Neural crest cell (in vitro differentiated cells): ENCODE data around the gene NYAP2. TPM values are rescaled to one million over a fixed set of nuclear protein-coding genes. Genes with fewer than 3 reads are reported as not detected.

ENCODE experiments used
- DNase-seq: peaks from one replicate; pipeline ENCODE4 v3.0.0; 2021; ENCODE audit warnings: low read depth, mixed read lengths, low spot score
- H3K27ac Mint-ChIP-seq: one replicate; pipeline ENCODE4 v1.8.0; 2021; ENCODE audit warnings: mild to moderate bottlenecking, mixed read lengths; ENCODE audit not compliant: unreplicated experiment
- H3K27me3 Mint-ChIP-seq: 2 replicates; pipeline ENCODE4 v1.8.0; 2021; ENCODE audit warnings: low read depth, mild to moderate bottlenecking, mixed read lengths
- H3K36me3 Mint-ChIP-seq: 2 replicates; pipeline ENCODE4 v1.8.0; 2021; ENCODE audit warnings: low read depth, mild to moderate bottlenecking, mixed read lengths
- H3K4me1 Mint-ChIP-seq: 2 replicates; pipeline ENCODE4 v1.8.0; 2021; ENCODE audit warnings: mixed read lengths
- H3K4me3 Mint-ChIP-seq: one replicate; pipeline ENCODE4 v1.8.0; 2021; ENCODE audit warnings: mild to moderate bottlenecking, mixed read lengths
- H3K9me3 Mint-ChIP-seq: 2 replicates; pipeline ENCODE4 v1.8.0; 2021; ENCODE audit warnings: mixed read lengths
- total RNA-seq: library from RNA; stranded (reverse); gene quantifications from 2 replicates; pipeline ENCODE4 v1.2.1, GENCODE V29; 2021
- TF ChIP-seq, protein P1 (sequence below): fragments of 200-600 bp; sonication (generic); conservative IDR thresholded peaks from 2 replicates; pipeline ENCODE4 v1.5.0; 2021; ENCODE audit warnings: antibody characterized with exemption, mild to moderate bottlenecking

The NYAP2 gene
- total RNA-seq, 1 donor from 2014 or later, result 0.35 TPM

DNA sequence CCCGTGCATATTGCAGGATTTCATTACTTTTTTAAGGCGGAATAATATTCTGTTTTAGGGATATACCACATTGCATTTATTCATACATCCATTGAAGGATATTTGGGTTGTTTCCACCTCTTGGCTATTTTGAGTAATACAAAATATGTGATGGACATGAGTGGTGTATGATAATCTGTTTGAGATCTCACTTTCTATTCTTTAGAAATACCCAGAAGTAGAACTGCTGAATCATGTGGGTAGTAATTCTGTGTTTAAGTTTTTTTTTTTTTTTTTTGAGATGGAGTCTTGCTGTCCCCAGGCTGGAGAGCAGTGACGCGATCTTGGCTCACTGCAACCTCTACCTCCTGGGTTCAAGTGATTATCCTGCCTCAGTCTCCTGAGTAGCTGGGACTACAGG lies 201.4 kb downstream of the NYAP2 start:
- Mint-ChIP-seq H3K27me3 (no peaks in the 10 kb centered on the region), H3K27ac (no peak overlapping the region), H3K9me3 (peaks cover 19% of the 10 kb centered on the region), H3K4me3 (no peak overlapping the region), H3K36me3 (peaks cover 20% of the 10 kb centered on the region), H3K4me1 (peaks cover 26% of the 10 kb centered on the region)
- TF ChIP-seq, protein P1, sequence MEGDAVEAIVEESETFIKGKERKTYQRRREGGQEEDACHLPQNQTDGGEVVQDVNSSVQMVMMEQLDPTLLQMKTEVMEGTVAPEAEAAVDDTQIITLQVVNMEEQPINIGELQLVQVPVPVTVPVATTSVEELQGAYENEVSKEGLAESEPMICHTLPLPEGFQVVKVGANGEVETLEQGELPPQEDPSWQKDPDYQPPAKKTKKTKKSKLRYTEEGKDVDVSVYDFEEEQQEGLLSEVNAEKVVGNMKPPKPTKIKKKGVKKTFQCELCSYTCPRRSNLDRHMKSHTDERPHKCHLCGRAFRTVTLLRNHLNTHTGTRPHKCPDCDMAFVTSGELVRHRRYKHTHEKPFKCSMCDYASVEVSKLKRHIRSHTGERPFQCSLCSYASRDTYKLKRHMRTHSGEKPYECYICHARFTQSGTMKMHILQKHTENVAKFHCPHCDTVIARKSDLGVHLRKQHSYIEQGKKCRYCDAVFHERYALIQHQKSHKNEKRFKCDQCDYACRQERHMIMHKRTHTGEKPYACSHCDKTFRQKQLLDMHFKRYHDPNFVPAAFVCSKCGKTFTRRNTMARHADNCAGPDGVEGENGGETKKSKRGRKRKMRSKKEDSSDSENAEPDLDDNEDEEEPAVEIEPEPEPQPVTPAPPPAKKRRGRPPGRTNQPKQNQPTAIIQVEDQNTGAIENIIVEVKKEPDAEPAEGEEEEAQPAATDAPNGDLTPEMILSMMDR, result no peak
- no peak for DNase-seq

DNA sequence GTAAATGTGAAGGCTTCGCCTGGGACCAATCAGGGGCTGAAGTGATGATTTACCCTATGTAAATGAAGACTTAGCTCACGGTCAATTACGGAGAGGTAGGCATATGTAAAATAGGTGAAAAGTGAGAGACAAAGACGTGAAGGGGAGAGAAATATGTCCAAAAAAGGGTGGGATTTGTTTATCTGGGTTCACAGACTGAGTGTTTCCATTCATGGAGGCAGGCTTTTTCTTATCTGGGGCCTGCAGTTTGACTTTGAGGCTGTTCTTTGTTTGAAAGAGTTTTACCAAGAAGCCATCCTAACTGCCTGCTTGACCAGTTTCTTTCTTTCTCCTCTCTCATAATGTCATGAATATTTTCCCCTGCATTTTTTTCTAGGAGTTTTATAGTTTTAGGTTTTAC lies 202.7 kb downstream of the NYAP2 start:
- TF ChIP-seq, protein P1, result no peak
- Mint-ChIP-seq H3K36me3 (peaks cover 20% of the 10 kb centered on the region), H3K4me1 (peaks cover 26% of the 10 kb centered on the region), H3K4me3 (no peak overlapping the region), H3K27ac (no peak overlapping the region), H3K9me3 (peaks cover 19% of the 10 kb centered on the region), H3K27me3 (no peaks in the 10 kb centered on the region)
- DNase-seq, result no peak

GRCh38 chr2:225608136-225608535 lies 208.6 kb downstream of the NYAP2 start:
- Mint-ChIP-seq H3K36me3 (no peaks in the 10 kb centered on the region), H3K4me1 (no peaks in the 10 kb centered on the region), H3K9me3 (no peaks in the 10 kb centered on the region), H3K27me3 (no peaks in the 10 kb centered on the region), H3K27ac (no peak overlapping the region), H3K4me3 (no peak overlapping the region)
- TF ChIP-seq, protein P1, result no peak
- DNase-seq, result no peak

- Mint-ChIP-seq H3K27me3 (no peaks in the 10 kb centered on the region), H3K27ac (peak overlapping the region; percentile 13), H3K4me3 (no peak overlapping the region), H3K36me3 (no peaks in the 10 kb centered on the region), H3K4me1 (no peaks in the 10 kb centered on the region), H3K9me3 (no peaks in the 10 kb centered on the region)
- DNase-seq, result no peak
- TF ChIP-seq, protein P1, result no peak
Measured at GRCh38 chr2:225612636-225613035, 213.1 kb downstream of the NYAP2 start.

- no peaks in the 10 kb centered on the region for H3K4me1 Mint-ChIP-seq
- H3K27me3 Mint-ChIP-seq, result no peaks in the 10 kb centered on the region
- DNase-seq, result no peak
- no peak overlapping the region for H3K27ac Mint-ChIP-seq
- H3K9me3 Mint-ChIP-seq, result no peaks in the 10 kb centered on the region
- H3K4me3 Mint-ChIP-seq, result no peak overlapping the region
- no peaks in the 10 kb centered on the region for H3K36me3 Mint-ChIP-seq
- TF ChIP-seq, protein P1, result no peak
Measured at GRCh38 chr2:225614915-225615314, 215.4 kb downstream of the NYAP2 start.

- no peak overlapping the region for H3K4me3 Mint-ChIP-seq
- no peaks in the 10 kb centered on the region for H3K9me3 Mint-ChIP-seq
- no peaks in the 10 kb centered on the region for H3K4me1 Mint-ChIP-seq
- H3K27me3 Mint-ChIP-seq, result no peaks in the 10 kb centered on the region
- no peak for DNase-seq
- TF ChIP-seq, protein P1, result no peak
- no peaks in the 10 kb centered on the region for H3K36me3 Mint-ChIP-seq
- H3K27ac Mint-ChIP-seq, result no peak overlapping the region
Measured at GRCh38 chr2:225615514-225615913, 216.0 kb downstream of the NYAP2 start.
